GM23248 (cell line): ENCODE measurements around the gene HMCN1.

ENCODE experiments used
- EZH2 ChIP-seq: fragments of 200-600 bp; sonication (generic); IDR thresholded peaks from 2 replicates; pipeline ENCODE4 v1.6.1; 2018; ENCODE audit warnings: antibody characterized with exemption, mild to moderate bottlenecking; ENCODE audit not compliant: insufficient read depth, poor library complexity, severe bottlenecking
- EZH2phosphoT487 ChIP-seq: fragments of 200-600 bp; sonication (generic); IDR thresholded peaks from 2 replicates; pipeline ENCODE4 v1.6.1; 2018; ENCODE audit warnings: antibody characterized with exemption, moderate library complexity, mild to moderate bottlenecking, low read depth; ENCODE audit not compliant: insufficient read depth

GRCh38 chr1:185942961-185943360 is 208.8 kb downstream of the HMCN1 start:
- no peak for TF ChIP-seq EZH2phosphoT487
- no peak for TF ChIP-seq EZH2
